CD4-positive, alpha-beta T cell (primary cell): ENCODE measurements around the gene RGS7BP. TPM values are rescaled to one million over a fixed set of nuclear protein-coding genes. Genes with fewer than 3 reads are reported as not detected.

Experiments used
- ATAC-seq: fragments of 200-7000 bp; cut with Tn5 transposase; one replicate; pipeline ENCODE4 v1.10.0; 2022; ENCODE audit warnings: mild to moderate bottlenecking; ENCODE audit not compliant: poor library complexity
- CTCF ChIA-PET: fragments of 350-600 bp; sonication (Branson Sonifier 250); formaldehyde crosslinking; loops from one replicate; lab custom pipeline; 2021; ENCODE audit warnings: antibody characterized with exemption, inconsistent platforms; lab: Charles Lee
- POLR2A ChIA-PET: fragments of 350-600 bp; sonication (Branson Sonifier 250); formaldehyde crosslinking; loops from one replicate; lab custom pipeline; 2021; ENCODE audit warnings: antibody characterized with exemption, inconsistent platforms; lab: Charles Lee
- DNase-seq, 14 experiments: peaks; one replicate each; pipeline ENCODE4 v3.0.0-alpha.2; 2013 to 2020; ENCODE audit warnings: mixed read lengths in 2 of 14
- H3K27ac ChIP-seq, 2 donors: one replicate each; pipeline versions ENCODE4 v1.5.1 to v1.7.0; 2013; ENCODE audit warnings: low read length in 2 of 2, low read depth in 1 of 2, mild to moderate bottlenecking in 1 of 2
- H3K27me3 ChIP-seq, 2 experiments: 1 replicate in 1 of 2; 2 replicates in 1 of 2; pipeline versions ENCODE4 v1.6.1 to v1.7.0; 2013; ENCODE audit warnings: low read length in 2 of 2, control low read depth in 1 of 2, mild to moderate bottlenecking in 1 of 2, moderate library complexity in 1 of 2; ENCODE audit not compliant: insufficient read depth in 2 of 2, control insufficient read depth in 1 of 2
- H3K36me3 ChIP-seq: one replicate; pipeline ENCODE4 v1.6.1; 2013; ENCODE audit warnings: low read length, control low read depth; ENCODE audit not compliant: insufficient read depth
- H3K4me1 ChIP-seq: one replicate; pipeline ENCODE4 v1.6.1; 2013; ENCODE audit warnings: low read length, control low read depth; ENCODE audit not compliant: insufficient read depth
- H3K4me3 ChIP-seq: one replicate; pipeline ENCODE4 v1.5.1; 2013; ENCODE audit warnings: mild to moderate bottlenecking, low read length, moderate library complexity
- H3K9me3 ChIP-seq, 2 experiments: 1 replicate in 1 of 2; 2 replicates in 1 of 2; pipeline versions ENCODE4 v1.6.1 to v1.7.0; 2013; ENCODE audit warnings: low read length in 2 of 2, mild to moderate bottlenecking in 2 of 2, control low read depth in 1 of 2, moderate library complexity in 1 of 2; ENCODE audit not compliant: control insufficient read depth in 1 of 2, insufficient read depth in 1 of 2
- H3K27ac Mint-ChIP-seq: one replicate; pipeline ENCODE4 v1.8.0; 2020; ENCODE audit warnings: mixed read lengths
- H3K27me3 Mint-ChIP-seq: one replicate; pipeline ENCODE4 v1.8.0; 2021; ENCODE audit warnings: mixed read lengths
- H3K36me3 Mint-ChIP-seq: one replicate; pipeline ENCODE4 v1.8.0; 2021; ENCODE audit warnings: low read depth, mixed read lengths
- H3K4me1 Mint-ChIP-seq: one replicate; pipeline ENCODE4 v1.8.0; 2021; ENCODE audit warnings: low read depth, mixed read lengths
- H3K4me3 Mint-ChIP-seq: one replicate; pipeline ENCODE4 v1.8.0; 2020; ENCODE audit warnings: mild to moderate bottlenecking, mixed read lengths
- H3K9me3 Mint-ChIP-seq: one replicate; pipeline ENCODE4 v1.8.0; 2020; ENCODE audit warnings: mixed read lengths
- CTCF ChIP-seq: fragments of 200-600 bp; IDR thresholded peaks from one replicate; pipeline ENCODE4 v1.8.0; 2022; ENCODE audit warnings: antibody characterized with exemption, mild to moderate bottlenecking
- intact Hi-C, 2 experiments: fragments of 100-400 bp; cut with DNase I in 1 of 2; cut with micrococcal nuclease in 1 of 2; formaldehyde crosslinking; loops; one replicate each; pipeline versions ENCODE4 v1.15.1 to v1.9.0; 2023 to 2025; cut with DNase I, micrococcal nuclease
- total RNA-seq, 174 experiments: library from RNA in 2 of 174; stranded (reverse) in 2 of 174; gene quantifications; one replicate each; pipeline ENCODE4 v1.2.3 and lab custom pipeline; 2021 to 2026

The RGS7BP gene
- total RNA-seq, 2 experiments from 2014 or later, result not detected

GRCh38 chr5:64576250-64576649 lies 70.4 kb downstream of the RGS7BP start:
- Mint-ChIP-seq H3K9me3 (no peaks in the 10 kb centered on the region), H3K4me3 (no peak overlapping the region), H3K27me3 (peaks cover 32% of the 10 kb centered on the region), H3K27ac (no peak overlapping the region), H3K36me3 (no peaks in the 10 kb centered on the region), H3K4me1 (no peaks in the 10 kb centered on the region)
- ATAC-seq (no peak), DNase-seq (no peak)
- ChIA-PET POLR2A (no interaction called here), CTCF (no interaction called here)
- H3K4me3 ChIP-seq, result no peak overlapping the region
- no peak for TF ChIP-seq CTCF
- H3K4me1 ChIP-seq, result no peaks in the 10 kb centered on the region
- no peak overlapping the region for H3K27ac ChIP-seq
- H3K27me3 ChIP-seq, result peaks cover 4 to 8% of the 10 kb centered on the region in 2 experiments
- H3K9me3 ChIP-seq, result no peaks in the 10 kb centered on the region
- H3K36me3 ChIP-seq, result no peaks in the 10 kb centered on the region
- intact Hi-C loops, result no loop called here

- Mint-ChIP-seq H3K4me3 (no peak overlapping the region), H3K9me3 (no peaks in the 10 kb centered on the region), H3K27me3 (peaks cover 42% of the 10 kb centered on the region), H3K27ac (no peak overlapping the region), H3K36me3 (no peaks in the 10 kb centered on the region), H3K4me1 (no peaks in the 10 kb centered on the region)
- no peak for DNase-seq
- POLR2A ChIA-PET, result no interaction called here
- intact Hi-C loops, result no loop called here
- no peak overlapping the region for H3K4me3 ChIP-seq
- no peak overlapping the region for H3K27ac ChIP-seq
- H3K9me3 ChIP-seq, result peaks cover 0 to 4% of the 10 kb centered on the region in 2 experiments
- peaks cover 5 to 6% of the 10 kb centered on the region in 2 experiments for H3K27me3 ChIP-seq
- ATAC-seq, result no peak
- no peaks in the 10 kb centered on the region for H3K4me1 ChIP-seq
- no peaks in the 10 kb centered on the region for H3K36me3 ChIP-seq
- TF ChIP-seq CTCF, result no peak
- CTCF ChIA-PET, result no interaction called here
These were observed 79.8 kb downstream of the RGS7BP start for GRCh38 chr5:64585646-64586045.

- Histone ChIP-seq H3K27ac (no peak overlapping the region), H3K9me3 (peaks cover 0 to 4% of the 10 kb centered on the region in 2 experiments), H3K27me3 (peaks cover 5 to 6% of the 10 kb centered on the region in 2 experiments), H3K4me3 (no peak overlapping the region), H3K36me3 (no peaks in the 10 kb centered on the region), H3K4me1 (no peaks in the 10 kb centered on the region)
- Mint-ChIP-seq H3K36me3 (no peaks in the 10 kb centered on the region), H3K27ac (no peak overlapping the region), H3K4me3 (no peak overlapping the region), H3K4me1 (no peaks in the 10 kb centered on the region), H3K27me3 (peaks cover 42% of the 10 kb centered on the region), H3K9me3 (no peaks in the 10 kb centered on the region)
- ChIA-PET POLR2A (no interaction called here), CTCF (no interaction called here)
- DNase-seq, result no peak
- TF ChIP-seq CTCF, result no peak
- intact Hi-C loops, result no loop called here
- ATAC-seq, result no peak
These were observed 81.6 kb downstream of the RGS7BP start for GRCh38 chr5:64587370-64587769.
